ENCODE data around the gene ADGRF4. TPM values are rescaled to one million over a fixed set of nuclear protein-coding genes. Genes with fewer than 3 reads are reported as not detected.

The ADGRF4 gene
- total RNA-seq, 1 donor from 2014 or later = not detected

GRCh38 chr6:47700596-47700995 lies 2.2 kb downstream of the ADGRF4 start:
- Histone ChIP-seq H3K4me3 (no peak overlapping the region), H3K27ac (replicated peaks) (no peak overlapping the region), H3K9me3 (replicated peaks) (no peaks in the 10 kb centered on the region), H3K36me3 (no peaks in the 10 kb centered on the region), H3K27me3 (ENCODE audit: low read depth) (no peaks in the 10 kb centered on the region), H3K4me1 (no peaks in the 10 kb centered on the region)
- DNase-seq = no peak
- intact Hi-C loops (cut with micrococcal nuclease) = no loop called here
- TF ChIP-seq CTCF (IDR thresholded peaks at IDR 0.05; ENCODE audit: borderline replicate concordance) = no peak

- no peak for TF ChIP-seq CTCF (IDR thresholded peaks at IDR 0.05; ENCODE audit: borderline replicate concordance)
- no peak overlapping the region for H3K27ac ChIP-seq (replicated peaks)
- H3K27me3 ChIP-seq (ENCODE audit: low read depth) = no peaks in the 10 kb centered on the region
- intact Hi-C loops (cut with micrococcal nuclease) = no loop called here
- no peak for DNase-seq
- H3K36me3 ChIP-seq = no peaks in the 10 kb centered on the region
- no peak overlapping the region for H3K4me3 ChIP-seq
- no peaks in the 10 kb centered on the region for H3K9me3 ChIP-seq (replicated peaks)
- no peaks in the 10 kb centered on the region for H3K4me1 ChIP-seq
Measured at GRCh38 chr6:47701363-47701762, 3.0 kb downstream of the ADGRF4 start.

GRCh38 chr6:47709160-47709559 lies 10.8 kb downstream of the ADGRF4 start:
- H3K4me1 ChIP-seq = no peaks in the 10 kb centered on the region
- no peak for DNase-seq
- no peaks in the 10 kb centered on the region for H3K9me3 ChIP-seq (replicated peaks)
- no peak for TF ChIP-seq CTCF (IDR thresholded peaks at IDR 0.05; ENCODE audit: borderline replicate concordance)
- H3K27ac ChIP-seq (replicated peaks) = no peak overlapping the region
- no peak overlapping the region for H3K4me3 ChIP-seq
- H3K36me3 ChIP-seq = no peaks in the 10 kb centered on the region
- no peaks in the 10 kb centered on the region for H3K27me3 ChIP-seq (ENCODE audit: low read depth)
- intact Hi-C loops (cut with micrococcal nuclease) = no loop called here

GRCh38 chr6:47710295-47710694 lies 11.9 kb downstream of the ADGRF4 start:
- Histone ChIP-seq H3K4me1 (no peaks in the 10 kb centered on the region), H3K4me3 (no peak overlapping the region), H3K36me3 (no peaks in the 10 kb centered on the region), H3K27me3 (ENCODE audit: low read depth) (no peaks in the 10 kb centered on the region), H3K9me3 (replicated peaks) (no peaks in the 10 kb centered on the region), H3K27ac (replicated peaks) (no peak overlapping the region)
- DNase-seq = no peak
- intact Hi-C loops (cut with micrococcal nuclease) = no loop called here
- no peak for TF ChIP-seq CTCF (IDR thresholded peaks at IDR 0.05; ENCODE audit: borderline replicate concordance)

- no peaks in the 10 kb centered on the region for H3K9me3 ChIP-seq (replicated peaks)
- H3K27me3 ChIP-seq (ENCODE audit: low read depth) = no peaks in the 10 kb centered on the region
- H3K4me1 ChIP-seq = no peaks in the 10 kb centered on the region
- no peaks in the 10 kb centered on the region for H3K36me3 ChIP-seq
- H3K4me3 ChIP-seq = no peak overlapping the region
- no peak overlapping the region for H3K27ac ChIP-seq (replicated peaks)
- intact Hi-C loops (cut with micrococcal nuclease) = no loop called here
- DNase-seq = no peak
- TF ChIP-seq CTCF (IDR thresholded peaks at IDR 0.05; ENCODE audit: borderline replicate concordance) = no peak
Measured at GRCh38 chr6:47713200-47713599, 14.8 kb downstream of the ADGRF4 start.

GRCh38 chr6:47714802-47715201 lies 16.4 kb downstream of the ADGRF4 start:
- TF ChIP-seq CTCF (IDR thresholded peaks at IDR 0.05; ENCODE audit: borderline replicate concordance) = no peak
- H3K27ac ChIP-seq (replicated peaks) = no peak overlapping the region
- H3K27me3 ChIP-seq (ENCODE audit: low read depth) = no peaks in the 10 kb centered on the region
- no peak overlapping the region for H3K4me3 ChIP-seq
- DNase-seq = no peak
- intact Hi-C loops (cut with micrococcal nuclease) = no loop called here
- H3K9me3 ChIP-seq (replicated peaks) = no peaks in the 10 kb centered on the region
- no peaks in the 10 kb centered on the region for H3K4me1 ChIP-seq
- H3K36me3 ChIP-seq = no peaks in the 10 kb centered on the region

All from left ventricle myocardium inferior (tissue), 1 donor.